NB4 (cell line): ENCODE measurements around the gene CARMIL1.

Source experiments
- MYC ChIP-seq: IDR thresholded peaks from 2 replicates; pipeline ENCODE4 v1.6.1; 2011; ENCODE audit warnings: low read depth, low read length
- POLR2A ChIP-seq: IDR thresholded peaks from 2 replicates; pipeline ENCODE4 v1.6.1; 2011; ENCODE audit warnings: mild to moderate bottlenecking; ENCODE audit not compliant: insufficient read length; ENCODE audit errors: extremely low read depth
- TF ChIP-seq, protein P1 (sequence below): IDR thresholded peaks from one replicate; pipeline ENCODE4 v1.5.1; 2012; ENCODE audit warnings: low read depth, low read length

DNA sequence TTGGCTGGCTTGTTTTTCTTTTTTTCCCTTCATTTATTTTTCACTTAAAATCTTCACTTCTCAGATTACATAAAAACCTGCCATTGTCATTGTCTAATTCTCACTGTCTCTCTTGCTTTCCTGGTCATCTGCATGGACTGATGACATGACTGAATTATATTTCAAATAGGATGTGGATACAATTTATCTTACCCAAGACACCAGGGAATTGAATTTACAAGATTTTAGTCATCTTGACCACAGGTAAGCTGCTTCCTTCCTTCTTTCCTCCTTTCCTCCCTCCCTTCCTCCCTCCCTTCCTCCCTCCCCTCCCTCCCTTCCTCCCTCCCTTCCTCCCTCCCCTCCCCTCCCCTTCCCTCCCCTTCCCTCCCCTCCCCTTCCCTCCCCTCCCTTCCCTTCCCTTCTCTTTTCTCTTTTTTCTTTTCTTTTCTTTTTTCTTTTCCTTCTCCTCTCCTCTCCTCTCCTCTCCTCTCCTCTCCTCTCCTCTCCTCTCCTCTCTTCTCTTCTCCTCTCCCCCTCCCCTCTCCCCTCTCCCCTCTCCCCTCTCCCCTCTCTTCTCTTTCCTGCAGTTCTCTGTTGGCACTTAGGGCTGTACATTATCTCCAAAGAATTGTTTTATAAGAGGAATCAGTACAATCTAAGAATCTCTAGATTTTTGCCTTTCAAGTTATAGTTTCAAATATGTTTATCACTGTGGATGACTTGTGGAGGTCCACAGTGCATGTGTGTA lies 171.5 kb downstream of the CARMIL1 start:
- TF ChIP-seq, protein P1, sequence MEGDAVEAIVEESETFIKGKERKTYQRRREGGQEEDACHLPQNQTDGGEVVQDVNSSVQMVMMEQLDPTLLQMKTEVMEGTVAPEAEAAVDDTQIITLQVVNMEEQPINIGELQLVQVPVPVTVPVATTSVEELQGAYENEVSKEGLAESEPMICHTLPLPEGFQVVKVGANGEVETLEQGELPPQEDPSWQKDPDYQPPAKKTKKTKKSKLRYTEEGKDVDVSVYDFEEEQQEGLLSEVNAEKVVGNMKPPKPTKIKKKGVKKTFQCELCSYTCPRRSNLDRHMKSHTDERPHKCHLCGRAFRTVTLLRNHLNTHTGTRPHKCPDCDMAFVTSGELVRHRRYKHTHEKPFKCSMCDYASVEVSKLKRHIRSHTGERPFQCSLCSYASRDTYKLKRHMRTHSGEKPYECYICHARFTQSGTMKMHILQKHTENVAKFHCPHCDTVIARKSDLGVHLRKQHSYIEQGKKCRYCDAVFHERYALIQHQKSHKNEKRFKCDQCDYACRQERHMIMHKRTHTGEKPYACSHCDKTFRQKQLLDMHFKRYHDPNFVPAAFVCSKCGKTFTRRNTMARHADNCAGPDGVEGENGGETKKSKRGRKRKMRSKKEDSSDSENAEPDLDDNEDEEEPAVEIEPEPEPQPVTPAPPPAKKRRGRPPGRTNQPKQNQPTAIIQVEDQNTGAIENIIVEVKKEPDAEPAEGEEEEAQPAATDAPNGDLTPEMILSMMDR, result no peak
- TF ChIP-seq POLR2A (no peak), MYC (no peak)
